Measurements from ENCODE around the gene CES4A. TPM values are rescaled to one million over a fixed set of nuclear protein-coding genes. Genes with fewer than 3 reads are reported as not detected.

The CES4A gene
- polyA plus RNA-seq, 1 donor (not counting 4 experiments of a cell fraction or from before 2014, with no cell fraction given): 6.6 TPM

- TF ChIP-seq EZH2 (IDR thresholded peaks at IDR 0.05; ENCODE audit: low read length): no peak
- TF ChIP-seq, protein P1, sequence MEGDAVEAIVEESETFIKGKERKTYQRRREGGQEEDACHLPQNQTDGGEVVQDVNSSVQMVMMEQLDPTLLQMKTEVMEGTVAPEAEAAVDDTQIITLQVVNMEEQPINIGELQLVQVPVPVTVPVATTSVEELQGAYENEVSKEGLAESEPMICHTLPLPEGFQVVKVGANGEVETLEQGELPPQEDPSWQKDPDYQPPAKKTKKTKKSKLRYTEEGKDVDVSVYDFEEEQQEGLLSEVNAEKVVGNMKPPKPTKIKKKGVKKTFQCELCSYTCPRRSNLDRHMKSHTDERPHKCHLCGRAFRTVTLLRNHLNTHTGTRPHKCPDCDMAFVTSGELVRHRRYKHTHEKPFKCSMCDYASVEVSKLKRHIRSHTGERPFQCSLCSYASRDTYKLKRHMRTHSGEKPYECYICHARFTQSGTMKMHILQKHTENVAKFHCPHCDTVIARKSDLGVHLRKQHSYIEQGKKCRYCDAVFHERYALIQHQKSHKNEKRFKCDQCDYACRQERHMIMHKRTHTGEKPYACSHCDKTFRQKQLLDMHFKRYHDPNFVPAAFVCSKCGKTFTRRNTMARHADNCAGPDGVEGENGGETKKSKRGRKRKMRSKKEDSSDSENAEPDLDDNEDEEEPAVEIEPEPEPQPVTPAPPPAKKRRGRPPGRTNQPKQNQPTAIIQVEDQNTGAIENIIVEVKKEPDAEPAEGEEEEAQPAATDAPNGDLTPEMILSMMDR (optimal IDR thresholded peaks at IDR 0.05 in 1 of 3, IDR thresholded peaks at IDR 0.05 in 1 of 3, conservative IDR thresholded peaks at IDR 0.05 in 1 of 3; ENCODE audit: extremely low read depth in 1 of 3, insufficient read depth in 2 of 3, low read length in 3 of 3): no peak
- no peak for DNase-seq (ENCODE audit: low read depth, low spot score)
Observed at GRCh38 chr16:66950971-66951790, 37.2 kb upstream of the CES4A start.

DNA sequence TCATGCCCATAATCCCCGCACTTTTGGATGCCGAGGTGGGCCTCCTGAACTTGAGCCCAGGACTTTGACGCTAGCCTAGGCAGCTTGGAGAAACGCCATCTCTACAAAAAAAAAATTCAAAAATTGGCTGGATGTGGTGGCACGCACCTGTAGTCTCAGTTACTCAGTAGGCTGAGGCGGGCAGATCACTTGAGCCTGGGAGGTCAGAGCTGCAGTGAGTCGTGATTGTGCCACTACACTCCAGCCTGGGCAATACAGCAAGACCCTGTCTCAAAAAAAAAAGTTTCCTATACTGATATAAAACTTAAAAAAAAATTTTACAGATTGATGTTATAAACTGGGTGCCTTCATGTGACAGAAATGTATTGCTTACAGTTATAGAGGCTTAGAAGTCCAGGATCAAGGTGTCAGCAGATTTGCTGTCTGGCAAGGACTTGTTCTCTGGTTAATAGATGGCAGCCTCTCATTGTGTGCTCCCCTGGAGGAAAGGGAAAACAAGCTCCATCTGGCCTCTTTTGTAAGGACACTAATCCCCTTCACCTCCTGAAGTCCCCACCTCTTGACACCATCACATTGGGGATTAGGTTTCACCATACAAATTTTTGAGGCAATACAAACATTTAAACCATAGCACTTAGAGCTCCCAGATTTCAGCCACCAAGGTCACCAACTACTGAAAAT lies 35.8 kb upstream of the CES4A start:
- dilution Hi-C loops (cut with MboI; ENCODE audit: extremely low pct_ligation_motif_present, low sequenced_read_pairs): no loop called here
- Histone ChIP-seq H3K9me3 (ENCODE audit: control insufficient read depth, low read depth, low read length) (no peaks in the 10 kb centered on the region), H3K36me3 (ENCODE audit: control insufficient read depth in 2 of 2, extremely low read depth in 1 of 2, insufficient read depth in 2 of 2, low read length in 2 of 2) (no peaks in the 10 kb centered on the region), H3K9ac (ENCODE audit: control insufficient read depth, extremely low read depth, insufficient read depth, low read length) (no peak overlapping the region), H3K27ac (ENCODE audit: control insufficient read depth, insufficient read depth, low read length) (no peak overlapping the region), H3K27me3 (ENCODE audit: control insufficient read depth, extremely low read depth, insufficient read depth, low read length) (no peaks in the 10 kb centered on the region), H3K79me2 (ENCODE audit: control insufficient read depth, insufficient read depth, low read length) (no peaks in the 10 kb centered on the region), H3K4me3 (ENCODE audit: control insufficient read depth in 2 of 3, extremely low read depth in 1 of 3, insufficient read depth in 2 of 3, low read depth in 1 of 3, low read length in 3 of 3) (no peak overlapping the region), H3K4me2 (ENCODE audit: control insufficient read depth, extremely low read depth, insufficient read depth, low read depth, low read length) (no peak overlapping the region), H3K4me1 (ENCODE audit: control insufficient read depth, extremely low read depth, insufficient read depth, low read length) (peaks cover 19% of the 10 kb centered on the region), H4K20me1 (ENCODE audit: control insufficient read depth, extremely low read depth, insufficient read depth, low read length) (no peaks in the 10 kb centered on the region), H3K9me1 (ENCODE audit: control insufficient read depth, extremely low read depth, insufficient read depth, low read length) (no peaks in the 10 kb centered on the region), H2AFZ (ENCODE audit: control insufficient read depth, low read length) (no peak overlapping the region)
- FAIRE-seq: no peak
- TF ChIP-seq, protein P1 (optimal IDR thresholded peaks at IDR 0.05 in 1 of 3, IDR thresholded peaks at IDR 0.05 in 1 of 3, conservative IDR thresholded peaks at IDR 0.05 in 1 of 3; ENCODE audit: extremely low read depth in 1 of 3, insufficient read depth in 2 of 3, low read length in 3 of 3): no peak
- TF ChIP-seq EZH2 (IDR thresholded peaks at IDR 0.05; ENCODE audit: low read length): no peak
- no peak for DNase-seq (ENCODE audit: low read depth, low spot score)

More at GRCh38 chr16:66950971-66951790, 37.2 kb upstream of the CES4A start:
- no peak overlapping the region for H3K4me3 ChIP-seq (ENCODE audit: control insufficient read depth in 2 of 3, extremely low read depth in 1 of 3, insufficient read depth in 2 of 3, low read depth in 1 of 3, low read length in 3 of 3)
- dilution Hi-C loops (cut with MboI; ENCODE audit: extremely low pct_ligation_motif_present, low sequenced_read_pairs): no loop called here
- FAIRE-seq: no peak
- no peaks in the 10 kb centered on the region for H3K79me2 ChIP-seq (ENCODE audit: control insufficient read depth, insufficient read depth, low read length)
- H3K9ac ChIP-seq (ENCODE audit: control insufficient read depth, extremely low read depth, insufficient read depth, low read length): no peak overlapping the region
- H3K27ac ChIP-seq (ENCODE audit: control insufficient read depth, insufficient read depth, low read length): no peak overlapping the region
- no peak overlapping the region for H2AFZ ChIP-seq (ENCODE audit: control insufficient read depth, low read length)
- H3K4me2 ChIP-seq (ENCODE audit: control insufficient read depth, extremely low read depth, insufficient read depth, low read depth, low read length): no peak overlapping the region
- H4K20me1 ChIP-seq (ENCODE audit: control insufficient read depth, extremely low read depth, insufficient read depth, low read length): no peaks in the 10 kb centered on the region
- H3K36me3 ChIP-seq (ENCODE audit: control insufficient read depth in 2 of 2, extremely low read depth in 1 of 2, insufficient read depth in 2 of 2, low read length in 2 of 2): no peaks in the 10 kb centered on the region
- no peaks in the 10 kb centered on the region for H3K9me3 ChIP-seq (ENCODE audit: control insufficient read depth, low read depth, low read length)
- H3K9me1 ChIP-seq (ENCODE audit: control insufficient read depth, extremely low read depth, insufficient read depth, low read length): no peaks in the 10 kb centered on the region
- peaks cover 22% of the 10 kb centered on the region for H3K4me1 ChIP-seq (ENCODE audit: control insufficient read depth, extremely low read depth, insufficient read depth, low read length)
- H3K27me3 ChIP-seq (ENCODE audit: control insufficient read depth, extremely low read depth, insufficient read depth, low read length): no peaks in the 10 kb centered on the region
